ENCODE data around the gene CALB2. TPM values are rescaled to one million over a fixed set of nuclear protein-coding genes. Genes with fewer than 3 reads are reported as not detected.

CALB2 gene
- total and polyA plus RNA-seq, 2 of the 4 experiments (the other 2 are of a cell fraction): 0.18 to 0.32 TPM

DNA sequence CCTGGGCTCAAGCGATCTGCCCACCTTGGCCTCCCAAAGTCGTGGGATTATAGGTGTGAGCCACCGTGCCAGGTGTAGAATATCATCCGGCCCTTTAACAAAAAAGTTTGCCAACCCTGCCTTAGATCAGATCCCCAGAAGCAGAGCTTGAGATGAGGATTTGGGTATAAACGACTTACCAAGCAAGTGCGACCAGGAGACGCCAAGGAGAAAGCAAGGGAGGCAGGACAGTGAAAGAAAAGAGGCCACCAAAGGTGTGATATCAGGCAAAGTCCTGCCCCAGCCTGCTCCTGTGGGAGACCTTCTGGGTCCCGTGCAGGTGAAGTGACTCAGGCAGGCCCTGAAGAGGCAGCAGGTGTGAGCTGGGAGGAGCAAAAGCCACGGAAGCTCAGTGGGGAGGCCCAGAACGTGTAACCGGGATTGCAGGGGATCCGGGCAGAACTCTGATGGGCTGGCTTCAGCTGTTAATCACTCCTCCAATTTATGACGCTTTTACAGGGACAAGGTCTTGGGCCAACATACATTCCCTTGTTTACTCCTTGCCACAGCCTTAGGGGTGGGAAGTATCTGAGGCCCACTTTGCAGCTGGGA is 14.1 kb upstream of the CALB2 start:
- Histone ChIP-seq H3K9ac (ENCODE audit: low read depth, low read length) (no peak overlapping the region), H3K23ac (ENCODE audit: low read depth, low read length) (no peak overlapping the region), H3K9me1 (ENCODE audit: insufficient read depth, low read length) (no peaks in the 10 kb centered on the region; the same call in 1 of the 2 replicates), H4K91ac (ENCODE audit: insufficient read depth, low read depth, low read length) (no peak overlapping the region), H2AFZ (replicated peaks; ENCODE audit: low read length, poor library complexity) (no peak overlapping the region), H3K4me3 (ENCODE audit: insufficient read depth, low read depth, low read length) (no peak overlapping the region), H3K14ac (replicated peaks; ENCODE audit: low read depth, low read length) (no peak overlapping the region), H3K4ac (ENCODE audit: low read depth, low read length) (no peak overlapping the region), H4K5ac (ENCODE audit: low read depth, low read length) (no peak overlapping the region), H3K36me3 (ENCODE audit: control insufficient read depth, insufficient read depth, low read length) (no peaks in the 10 kb centered on the region), H3K4me1 (ENCODE audit: control insufficient read depth, insufficient read depth, low read length) (no peaks in the 10 kb centered on the region), H2AK9ac (replicated peaks; ENCODE audit: low read depth, low read length, poor library complexity) (no peak overlapping the region), H2BK120ac (ENCODE audit: low read depth, low read length) (no peak overlapping the region), H3K4me2 (ENCODE audit: low read depth, low read length) (no peak overlapping the region), H3K18ac (ENCODE audit: low read depth, low read length) (no peak overlapping the region), H4K8ac (ENCODE audit: low read depth in 2 of 2, low read length in 2 of 2) (no peak overlapping the region), H3K27ac (ENCODE audit: insufficient read depth, low read length) (no peak overlapping the region), H3K56ac (ENCODE audit: extremely low read depth, insufficient read depth, low read length) (no peak overlapping the region), H3K27me3 (ENCODE audit: control insufficient read depth, insufficient read depth, low read length) (peaks cover 2% of the 10 kb centered on the region; the same call in 1 of the 2 replicates), H3K79me1 (ENCODE audit: low read depth in 1 of 2, low read length in 2 of 2) (no peaks in the 10 kb centered on the region), H2BK20ac (ENCODE audit: low read depth, low read length) (no peak overlapping the region), H2BK5ac (ENCODE audit: low read depth, low read length, poor library complexity, severe bottlenecking) (no peak overlapping the region), H4K20me1 (ENCODE audit: insufficient read depth, low read length) (no peaks in the 10 kb centered on the region), H3K9me3 (ENCODE audit: control insufficient read depth, insufficient read depth, low read length) (no peaks in the 10 kb centered on the region), H2BK15ac (ENCODE audit: low read depth, low read length) (no peak overlapping the region), H2AK5ac (ENCODE audit: low read depth, low read length) (no peak overlapping the region)
- WGBS, 2 experiments (ENCODE audit: extremely low coverage in 2 of 2, insufficient read length in 1 of 2): 40% methylated on average over 2 of the region's 13 CpGs; no CpG with 5 or more reads in 1 of the 2 experiments
- POLR2A ChIA-PET (ENCODE audit: unreplicated experiment): no interaction called here
- TF ChIP-seq RAD21 (IDR thresholded peaks at IDR 0.05; ENCODE audit: low read length): no peak
- TF ChIP-seq, protein P1, sequence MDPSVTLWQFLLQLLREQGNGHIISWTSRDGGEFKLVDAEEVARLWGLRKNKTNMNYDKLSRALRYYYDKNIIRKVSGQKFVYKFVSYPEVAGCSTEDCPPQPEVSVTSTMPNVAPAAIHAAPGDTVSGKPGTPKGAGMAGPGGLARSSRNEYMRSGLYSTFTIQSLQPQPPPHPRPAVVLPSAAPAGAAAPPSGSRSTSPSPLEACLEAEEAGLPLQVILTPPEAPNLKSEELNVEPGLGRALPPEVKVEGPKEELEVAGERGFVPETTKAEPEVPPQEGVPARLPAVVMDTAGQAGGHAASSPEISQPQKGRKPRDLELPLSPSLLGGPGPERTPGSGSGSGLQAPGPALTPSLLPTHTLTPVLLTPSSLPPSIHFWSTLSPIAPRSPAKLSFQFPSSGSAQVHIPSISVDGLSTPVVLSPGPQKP (IDR thresholded peaks at IDR 0.05; ENCODE audit: borderline replicate concordance, low read depth, low read length): no peak
- no peak for TF ChIP-seq MAZ (IDR thresholded peaks at IDR 0.05; ENCODE audit: borderline replicate concordance, low read depth, low read length)
- TF ChIP-seq SMC3 (IDR thresholded peaks at IDR 0.05; ENCODE audit: low read depth, low read length): no peak
- TF ChIP-seq BHLHE40 (IDR thresholded peaks at IDR 0.05; ENCODE audit: low read depth, low read length): no peak
- no peak for TF ChIP-seq MXI1 (IDR thresholded peaks at IDR 0.05; ENCODE audit: borderline replicate concordance, low read depth, low read length)
- TF ChIP-seq, protein P2, sequence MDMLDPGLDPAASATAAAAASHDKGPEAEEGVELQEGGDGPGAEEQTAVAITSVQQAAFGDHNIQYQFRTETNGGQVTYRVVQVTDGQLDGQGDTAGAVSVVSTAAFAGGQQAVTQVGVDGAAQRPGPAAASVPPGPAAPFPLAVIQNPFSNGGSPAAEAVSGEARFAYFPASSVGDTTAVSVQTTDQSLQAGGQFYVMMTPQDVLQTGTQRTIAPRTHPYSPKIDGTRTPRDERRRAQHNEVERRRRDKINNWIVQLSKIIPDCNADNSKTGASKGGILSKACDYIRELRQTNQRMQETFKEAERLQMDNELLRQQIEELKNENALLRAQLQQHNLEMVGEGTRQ (IDR thresholded peaks at IDR 0.05; ENCODE audit: low read depth, low read length): no peak
- no peak for TF ChIP-seq CEBPB (IDR thresholded peaks at IDR 0.05; ENCODE audit: low read depth, low read length)
- TF ChIP-seq NFE2L2 (IDR thresholded peaks at IDR 0.05; ENCODE audit: low read depth, low read length): no peak
- BruUV-seq (replicated peaks): no TSS peak
- in situ Hi-C loops (cut with MboI; ENCODE audit: low sequenced_read_pairs): no loop called here
- CTCF ChIA-PET: no interaction called here
- no peak for DNase-seq
- ATAC-seq (ENCODE audit: low read depth): no peak
- dilution Hi-C loops (cut with HindIII; ENCODE audit: low sequenced_read_pairs, unreplicated experiment): no loop called here
- intact Hi-C loops (cut with micrococcal nuclease): no loop called here
